GM18870 (cell line): ENCODE measurements around the gene IRGC.
"Not testable (repeated sequence)": the region's sequence is repeated elsewhere in the genome, so short reads cannot be mapped to it uniquely, and the experiment has no call there.

Experiments
- ATAC-seq: cut with Tn5 transposase; IDR thresholded peaks from one replicate; pipeline ENCODE4 v1.9.1; 2021; ENCODE audit warnings: moderate library complexity; ENCODE audit not compliant: unreplicated experiment

Gene IRGC

GRCh38 chr19:43715776-43716175 lies at the start of gene IRGC:
Gene IRGC, plus strand, starts transcription at chr19:43716076. Its CDS starts 2,483 bp downstream, at chr19:43718559.
- ATAC-seq, result no peak

- no peak for ATAC-seq
These were observed 48.6 kb upstream of the IRGC start for GRCh38 chr19:43667126-43667875.

GRCh38 chr19:43667876-43668405 lies 47.9 kb upstream of the IRGC start:
- ATAC-seq, result no peak

- ATAC-seq, result peak; percentile 81
These were observed 47.3 kb upstream of the IRGC start for GRCh38 chr19:43668406-43669109.

- no peak for ATAC-seq
These were observed 43.7 kb upstream of the IRGC start for GRCh38 chr19:43672061-43672679.

- no peak for ATAC-seq
These were observed 42.2 kb upstream of the IRGC start for GRCh38 chr19:43673637-43674036.

GRCh38 chr19:43674183-43674582 lies 41.7 kb upstream of the IRGC start:
- no peak for ATAC-seq

- ATAC-seq, result no peak
These were observed 41.3 kb upstream of the IRGC start for GRCh38 chr19:43674596-43674995.

GRCh38 chr19:43675269-43675879 lies 40.5 kb upstream of the IRGC start:
- peak; percentile 72 for ATAC-seq

GRCh38 chr19:43675906-43676305 lies 40.0 kb upstream of the IRGC start:
- ATAC-seq, result no peak

- ATAC-seq, result no peak
These were observed 37.2 kb upstream of the IRGC start for GRCh38 chr19:43678512-43679261.

GRCh38 chr19:43681821-43682220 lies 34.1 kb upstream of the IRGC start:
- ATAC-seq, result no peak

- ATAC-seq, result not testable (repeated sequence)
These were observed 33.6 kb upstream of the IRGC start for GRCh38 chr19:43682269-43682668.

- ATAC-seq, result no peak
These were observed 32.8 kb upstream of the IRGC start for GRCh38 chr19:43682824-43683661.

- ATAC-seq, result no peak
These were observed 32.0 kb upstream of the IRGC start for GRCh38 chr19:43683905-43684304.

GRCh38 chr19:43684326-43684725 lies 31.6 kb upstream of the IRGC start:
- ATAC-seq, result no peak

GRCh38 chr19:43687660-43687997 lies 28.2 kb upstream of the IRGC start:
- ATAC-seq, result no peak

- no peak for ATAC-seq
These were observed 27.7 kb upstream of the IRGC start for GRCh38 chr19:43688059-43688701.

GRCh38 chr19:43690444-43690843 lies 25.4 kb upstream of the IRGC start:
- ATAC-seq, result no peak
